ENCODE measurements around the gene DACH1.

DACH1 gene

GRCh38 chr13:71536201-71536600 lies 330.8 kb downstream of the DACH1 start:
- no peak for DNase-seq

GRCh38 chr13:71524613-71525304 lies 342.2 kb downstream of the DACH1 start:
- DNase-seq = no peak

GRCh38 chr13:71524245-71524612 lies 342.8 kb downstream of the DACH1 start:
- DNase-seq = no peak

- no peak for DNase-seq
These were observed 344.0 kb downstream of the DACH1 start for GRCh38 chr13:71522941-71523526.

GRCh38 chr13:71517004-71517403 lies 350.0 kb downstream of the DACH1 start:
- no peak for DNase-seq

GRCh38 chr13:71516521-71516920 lies 350.5 kb downstream of the DACH1 start:
- DNase-seq = no peak

- no peak for DNase-seq
These were observed 351.3 kb downstream of the DACH1 start for GRCh38 chr13:71515744-71516038.

- no peak for DNase-seq
These were observed 351.9 kb downstream of the DACH1 start for GRCh38 chr13:71514900-71515743.

GRCh38 chr13:71513411-71514033 lies 353.5 kb downstream of the DACH1 start:
- no peak for DNase-seq

- DNase-seq = no peak
These were observed 363.2 kb downstream of the DACH1 start for GRCh38 chr13:71503781-71504180.

GRCh38 chr13:71499944-71500514 lies 367.0 kb downstream of the DACH1 start:
- no peak for DNase-seq

- DNase-seq = no peak
These were observed 367.8 kb downstream of the DACH1 start for GRCh38 chr13:71499235-71499634.

- no peak for DNase-seq
These were observed 373.8 kb downstream of the DACH1 start for GRCh38 chr13:71493189-71493588.

GRCh38 chr13:71492346-71492871 lies 374.6 kb downstream of the DACH1 start:
- no peak for DNase-seq

GRCh38 chr13:71491010-71491409 lies 376.0 kb downstream of the DACH1 start:
- no peak for DNase-seq

GRCh38 chr13:71489041-71489440 lies 378.0 kb downstream of the DACH1 start:
- no peak for DNase-seq

GRCh38 chr13:71488201-71488600 lies 378.8 kb downstream of the DACH1 start:
- no peak for DNase-seq

GRCh38 chr13:71485913-71486312 lies 381.1 kb downstream of the DACH1 start:
- no peak for DNase-seq

- no peak for DNase-seq
These were observed 383.3 kb downstream of the DACH1 start for GRCh38 chr13:71483733-71484132.

- DNase-seq = no peak
These were observed 385.5 kb downstream of the DACH1 start for GRCh38 chr13:71481501-71481900.

- DNase-seq = no peak
These were observed 386.0 kb downstream of the DACH1 start for GRCh38 chr13:71481046-71481445.

GRCh38 chr13:71477735-71478134 lies 389.3 kb downstream of the DACH1 start:
- DNase-seq = no peak

- DNase-seq = no peak
These were observed 392.1 kb downstream of the DACH1 start for GRCh38 chr13:71474936-71475335.

Data from activated CD8-positive, alpha-beta memory T cell treated with anti-CD3 and anti-CD28 coated beads, Interleukin-2, amount 50 U/mL, for 48 hours (primary cell).